ENCODE results near the gene LGR5. TPM values are rescaled to one million over a fixed set of nuclear protein-coding genes. Genes with fewer than 3 reads are reported as not detected.

The LGR5 gene
- total RNA-seq, 1 experiment from 2014 or later = 28.4 TPM

DNA sequence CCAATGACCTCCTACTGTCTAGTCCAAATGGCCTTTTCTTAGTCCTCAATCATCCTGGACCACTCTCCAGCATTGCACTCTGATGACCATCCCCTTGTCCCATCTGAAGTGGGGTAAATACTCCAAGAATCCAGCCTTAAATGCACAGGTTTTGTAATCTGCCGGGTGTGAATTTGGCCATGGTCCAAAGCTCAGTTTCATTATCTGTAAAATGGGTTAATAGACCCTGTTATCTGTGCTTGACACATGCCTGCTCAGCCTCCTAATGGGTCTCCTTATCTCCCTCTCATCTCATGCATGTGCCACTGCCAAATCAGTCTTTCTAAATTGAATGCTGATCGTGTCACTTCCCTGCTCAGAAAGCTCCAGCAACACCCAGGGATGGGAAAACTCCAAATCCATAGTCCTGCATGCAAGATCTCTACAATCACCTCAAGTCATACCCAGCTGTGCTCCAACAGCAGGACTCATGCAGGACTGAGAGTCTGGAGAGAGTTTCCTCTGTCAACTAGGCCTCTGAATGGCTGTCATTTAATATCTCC, 22.3 kb downstream of the LGR5 start:
- DNase-seq = no peak

DNA sequence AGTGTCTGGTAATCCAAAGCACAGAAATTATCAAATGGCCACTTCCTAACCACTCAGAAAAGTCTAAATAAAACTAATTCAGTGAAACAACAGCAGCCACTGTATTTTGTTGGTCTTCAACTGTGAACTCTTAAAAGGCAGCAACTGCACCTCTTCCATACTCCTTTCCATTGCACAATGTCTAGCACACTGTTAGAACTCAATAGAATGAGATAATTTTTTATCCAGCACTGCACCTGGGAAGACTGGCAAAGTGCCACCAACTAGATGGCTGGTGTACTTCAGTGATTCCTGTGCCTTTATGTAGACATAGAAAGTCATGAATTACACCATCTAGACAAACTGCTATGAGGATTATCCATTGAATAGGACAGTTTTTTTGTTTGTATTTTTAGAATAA, 26.2 kb downstream of the LGR5 start:
- no TSS peak for BruUV-seq (replicated peaks)
- H3K4me1 Mint-ChIP-seq (ENCODE audit: low read depth, unreplicated experiment) = no peaks in the 10 kb centered on the region
- no peak overlapping the region for H3K4me3 ChIP-seq (ENCODE audit: low read depth, low read length)

More for the DNA sequence above, 22.3 kb downstream of the LGR5 start:
- TF ChIP-seq, protein P1, sequence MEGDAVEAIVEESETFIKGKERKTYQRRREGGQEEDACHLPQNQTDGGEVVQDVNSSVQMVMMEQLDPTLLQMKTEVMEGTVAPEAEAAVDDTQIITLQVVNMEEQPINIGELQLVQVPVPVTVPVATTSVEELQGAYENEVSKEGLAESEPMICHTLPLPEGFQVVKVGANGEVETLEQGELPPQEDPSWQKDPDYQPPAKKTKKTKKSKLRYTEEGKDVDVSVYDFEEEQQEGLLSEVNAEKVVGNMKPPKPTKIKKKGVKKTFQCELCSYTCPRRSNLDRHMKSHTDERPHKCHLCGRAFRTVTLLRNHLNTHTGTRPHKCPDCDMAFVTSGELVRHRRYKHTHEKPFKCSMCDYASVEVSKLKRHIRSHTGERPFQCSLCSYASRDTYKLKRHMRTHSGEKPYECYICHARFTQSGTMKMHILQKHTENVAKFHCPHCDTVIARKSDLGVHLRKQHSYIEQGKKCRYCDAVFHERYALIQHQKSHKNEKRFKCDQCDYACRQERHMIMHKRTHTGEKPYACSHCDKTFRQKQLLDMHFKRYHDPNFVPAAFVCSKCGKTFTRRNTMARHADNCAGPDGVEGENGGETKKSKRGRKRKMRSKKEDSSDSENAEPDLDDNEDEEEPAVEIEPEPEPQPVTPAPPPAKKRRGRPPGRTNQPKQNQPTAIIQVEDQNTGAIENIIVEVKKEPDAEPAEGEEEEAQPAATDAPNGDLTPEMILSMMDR (IDR thresholded peaks at IDR 0.05; ENCODE audit: insufficient read depth in 1 of 2, low read depth in 1 of 2, low read length in 1 of 2, severe bottlenecking in 1 of 2, unreplicated experiment in 1 of 2) = no peak
- ChIA-PET CTCF (no interaction called here), POLR2A (no interaction called here)
- Histone ChIP-seq H3K4me3 (ENCODE audit: low read depth, low read length) (no peak overlapping the region), H3K27me3 (replicated peaks; ENCODE audit: control insufficient read depth, insufficient read depth, low read length) (no peaks in the 10 kb centered on the region), H3K9me3 (no peaks in the 10 kb centered on the region), H3K36me3 (ENCODE audit: control insufficient read depth, insufficient read depth, low read length) (no peaks in the 10 kb centered on the region), H3K4me1 (peaks cover 23% of the 10 kb centered on the region)
- intact Hi-C loops (cut with micrococcal nuclease; ENCODE audit: unreplicated experiment) = loop anchor here (2.0 kb wide), 1 partner anchor 21 kb away; no protein-coding TSS in a partner anchor
- Mint-ChIP-seq H3K9me3 (ENCODE audit: unreplicated experiment) (no peaks in the 10 kb centered on the region), H3K27me3 (ENCODE audit: insufficient read depth, unreplicated experiment) (no peaks in the 10 kb centered on the region), H3K36me3 (ENCODE audit: insufficient read depth, unreplicated experiment) (no peaks in the 10 kb centered on the region), H3K27ac (ENCODE audit: unreplicated experiment) (no peak overlapping the region), H3K4me3 (ENCODE audit: unreplicated experiment) (no peak overlapping the region), H3K4me1 (ENCODE audit: low read depth, unreplicated experiment) (no peaks in the 10 kb centered on the region)
- BruUV-seq (replicated peaks) = no TSS peak

GRCh38 chr12:71469258-71469750, 29.7 kb downstream of the LGR5 start:
- Mint-ChIP-seq H3K4me1 (ENCODE audit: low read depth, unreplicated experiment) (peaks cover 19% of the 10 kb centered on the region), H3K9me3 (ENCODE audit: unreplicated experiment) (no peaks in the 10 kb centered on the region), H3K4me3 (ENCODE audit: unreplicated experiment) (no peak overlapping the region), H3K27me3 (ENCODE audit: insufficient read depth, unreplicated experiment) (no peaks in the 10 kb centered on the region), H3K36me3 (ENCODE audit: insufficient read depth, unreplicated experiment) (no peaks in the 10 kb centered on the region), H3K27ac (ENCODE audit: unreplicated experiment) (no peak overlapping the region)
- intact Hi-C loops (cut with micrococcal nuclease; ENCODE audit: unreplicated experiment) = no loop called here
- CTCF ChIA-PET = no interaction called here
- Histone ChIP-seq H3K9me3 (no peaks in the 10 kb centered on the region), H3K36me3 (ENCODE audit: control insufficient read depth, insufficient read depth, low read length) (no peaks in the 10 kb centered on the region), H3K27me3 (replicated peaks; ENCODE audit: control insufficient read depth, insufficient read depth, low read length) (no peaks in the 10 kb centered on the region), H3K4me1 (peaks cover 28% of the 10 kb centered on the region), H3K4me3 (ENCODE audit: low read depth, low read length) (no peak overlapping the region)
- no TSS peak for BruUV-seq (replicated peaks)
- TF ChIP-seq, protein P1 (IDR thresholded peaks at IDR 0.05; ENCODE audit: insufficient read depth in 1 of 2, low read depth in 1 of 2, low read length in 1 of 2, severe bottlenecking in 1 of 2, unreplicated experiment in 1 of 2) = no peak
- POLR2A ChIA-PET = no interaction called here
- peak in 1 of 2 experiments; percentile 41 for DNase-seq

More for the DNA sequence above, 26.2 kb downstream of the LGR5 start:
- POLR2A ChIA-PET = no interaction called here
- no peaks in the 10 kb centered on the region for H3K9me3 Mint-ChIP-seq (ENCODE audit: unreplicated experiment)
- CTCF ChIA-PET = no interaction called here
- H3K36me3 ChIP-seq (ENCODE audit: control insufficient read depth, insufficient read depth, low read length) = no peaks in the 10 kb centered on the region
- H3K36me3 Mint-ChIP-seq (ENCODE audit: insufficient read depth, unreplicated experiment) = no peaks in the 10 kb centered on the region
- H3K27me3 ChIP-seq (replicated peaks; ENCODE audit: control insufficient read depth, insufficient read depth, low read length) = no peaks in the 10 kb centered on the region
- no peak overlapping the region for H3K27ac Mint-ChIP-seq (ENCODE audit: unreplicated experiment)
- intact Hi-C loops (cut with micrococcal nuclease; ENCODE audit: unreplicated experiment) = no loop called here
- TF ChIP-seq, protein P1 (IDR thresholded peaks at IDR 0.05; ENCODE audit: insufficient read depth in 1 of 2, low read depth in 1 of 2, low read length in 1 of 2, severe bottlenecking in 1 of 2, unreplicated experiment in 1 of 2) = no peak
- H3K9me3 ChIP-seq = no peaks in the 10 kb centered on the region
- DNase-seq = no peak
- no peaks in the 10 kb centered on the region for H3K27me3 Mint-ChIP-seq (ENCODE audit: insufficient read depth, unreplicated experiment)
- no peak overlapping the region for H3K4me3 Mint-ChIP-seq (ENCODE audit: unreplicated experiment)
- peaks cover 22% of the 10 kb centered on the region for H3K4me1 ChIP-seq
